Measurements from ENCODE around the gene GCNT2.
"Not testable (repeated sequence)": the region's sequence is repeated elsewhere in the genome, so short reads cannot be mapped to it uniquely, and the experiment has no call there.

The GCNT2 gene

GRCh38 chr6:10486215-10486614 lies 34.9 kb upstream of the GCNT2 start:
- Histone ChIP-seq H3K36me3 (ENCODE audit: insufficient read depth, low read length) (no peaks in the 10 kb centered on the region), H3K27ac (no peak overlapping the region), H3K4me3 (no peak overlapping the region), H3K9ac (ENCODE audit: insufficient read length) (no peak overlapping the region), H3K9me3 (ENCODE audit: low read depth, low read length) (no peaks in the 10 kb centered on the region)
- TF ChIP-seq POLR2AphosphoS5 (IDR thresholded peaks at IDR 0.05; ENCODE audit: borderline replicate concordance, low read depth, low read length), result no peak
- no peak for TF ChIP-seq EZH2 (IDR thresholded peaks at IDR 0.05)
- TF ChIP-seq FOXP2 (optimal IDR thresholded peaks at IDR 0.05; ENCODE audit: control extremely low read depth, extremely low read length, insufficient read depth), result no peak
- DNase-seq (ENCODE audit: low read depth, low spot score), result no peak

- H3K27ac ChIP-seq; DNase-seq (ENCODE audit: low read depth, low spot score); H3K9me3 ChIP-seq (ENCODE audit: low read depth, low read length); H3K36me3 ChIP-seq (ENCODE audit: insufficient read depth, low read length); H3K4me3 ChIP-seq; H3K9ac ChIP-seq (ENCODE audit: insufficient read length): not testable (repeated sequence)
Measured at GRCh38 chr6:10486944-10487588, 34.1 kb upstream of the GCNT2 start.

- no peak for DNase-seq (ENCODE audit: low read depth, low spot score)
- no peaks in the 10 kb centered on the region for H3K36me3 ChIP-seq (ENCODE audit: insufficient read depth, low read length)
- no peak overlapping the region for H3K27ac ChIP-seq
- H3K4me3 ChIP-seq, result no peak overlapping the region
- no peak overlapping the region for H3K9ac ChIP-seq (ENCODE audit: insufficient read length)
- no peaks in the 10 kb centered on the region for H3K9me3 ChIP-seq (ENCODE audit: low read depth, low read length)
- no peak for TF ChIP-seq FOXP2 (optimal IDR thresholded peaks at IDR 0.05; ENCODE audit: control extremely low read depth, extremely low read length, insufficient read depth)
- TF ChIP-seq POLR2AphosphoS5 (IDR thresholded peaks at IDR 0.05; ENCODE audit: borderline replicate concordance, low read depth, low read length), result no peak
- TF ChIP-seq EZH2 (IDR thresholded peaks at IDR 0.05), result no peak
Measured at GRCh38 chr6:10487668-10488327, 33.4 kb upstream of the GCNT2 start.

GRCh38 chr6:10491463-10491862 lies 29.7 kb upstream of the GCNT2 start:
- TF ChIP-seq POLR2AphosphoS5 (IDR thresholded peaks at IDR 0.05; ENCODE audit: borderline replicate concordance, low read depth, low read length), result no peak
- TF ChIP-seq FOXP2 (optimal IDR thresholded peaks at IDR 0.05; ENCODE audit: control extremely low read depth, extremely low read length, insufficient read depth), result no peak
- no peak for TF ChIP-seq EZH2 (IDR thresholded peaks at IDR 0.05)
- Histone ChIP-seq H3K36me3 (ENCODE audit: insufficient read depth, low read length) (no peaks in the 10 kb centered on the region), H3K9ac (ENCODE audit: insufficient read length) (no peak overlapping the region), H3K4me3 (no peak overlapping the region), H3K9me3 (ENCODE audit: low read depth, low read length) (no peaks in the 10 kb centered on the region), H3K27ac (no peak overlapping the region)
- DNase-seq (ENCODE audit: low read depth, low spot score), result no peak

GRCh38 chr6:10491905-10492304 lies 29.2 kb upstream of the GCNT2 start:
- H3K9me3 ChIP-seq (ENCODE audit: low read depth, low read length); H3K4me3 ChIP-seq; H3K36me3 ChIP-seq (ENCODE audit: insufficient read depth, low read length); DNase-seq (ENCODE audit: low read depth, low spot score); H3K9ac ChIP-seq (ENCODE audit: insufficient read length); H3K27ac ChIP-seq: not testable (repeated sequence)

- no peak for DNase-seq (ENCODE audit: low read depth, low spot score)
Measured at GRCh38 chr6:10495029-10495428, 26.1 kb upstream of the GCNT2 start.

GRCh38 chr6:10505529-10505928 lies 15.6 kb upstream of the GCNT2 start:
- DNase-seq (ENCODE audit: low read depth, low spot score), result no peak
- Histone ChIP-seq H3K9me3 (ENCODE audit: low read depth, low read length) (no peaks in the 10 kb centered on the region), H3K27ac (no peak overlapping the region), H3K4me3 (no peak overlapping the region), H3K9ac (ENCODE audit: insufficient read length) (no peak overlapping the region), H3K36me3 (ENCODE audit: insufficient read depth, low read length) (no peaks in the 10 kb centered on the region)
- TF ChIP-seq FOXP2 (optimal IDR thresholded peaks at IDR 0.05; ENCODE audit: control extremely low read depth, extremely low read length, insufficient read depth), result no peak
- TF ChIP-seq EZH2 (IDR thresholded peaks at IDR 0.05), result no peak
- no peak for TF ChIP-seq POLR2AphosphoS5 (IDR thresholded peaks at IDR 0.05; ENCODE audit: borderline replicate concordance, low read depth, low read length)

More at GRCh38 chr6:10495029-10495428, 26.1 kb upstream of the GCNT2 start:
- H3K27ac ChIP-seq, result no peak overlapping the region
- H3K4me3 ChIP-seq, result no peak overlapping the region
- H3K9ac ChIP-seq (ENCODE audit: insufficient read length), result no peak overlapping the region
- no peaks in the 10 kb centered on the region for H3K36me3 ChIP-seq (ENCODE audit: insufficient read depth, low read length)
- TF ChIP-seq POLR2AphosphoS5 (IDR thresholded peaks at IDR 0.05; ENCODE audit: borderline replicate concordance, low read depth, low read length) (no peak), EZH2 (IDR thresholded peaks at IDR 0.05) (no peak)
- no peaks in the 10 kb centered on the region for H3K9me3 ChIP-seq (ENCODE audit: low read depth, low read length)

- H3K9me3 ChIP-seq (ENCODE audit: low read depth, low read length), result no peaks in the 10 kb centered on the region
- no peak overlapping the region for H3K4me3 ChIP-seq
- no peak overlapping the region for H3K27ac ChIP-seq
- H3K36me3 ChIP-seq (ENCODE audit: insufficient read depth, low read length), result no peaks in the 10 kb centered on the region
- TF ChIP-seq FOXP2 (optimal IDR thresholded peaks at IDR 0.05; ENCODE audit: control extremely low read depth, extremely low read length, insufficient read depth) (no peak), EZH2 (IDR thresholded peaks at IDR 0.05) (no peak), POLR2AphosphoS5 (IDR thresholded peaks at IDR 0.05; ENCODE audit: borderline replicate concordance, low read depth, low read length) (no peak)
- H3K9ac ChIP-seq (ENCODE audit: insufficient read length), result no peak overlapping the region
- no peak for DNase-seq (ENCODE audit: low read depth, low spot score)
Measured at GRCh38 chr6:10507298-10507697, 13.9 kb upstream of the GCNT2 start.

- Histone ChIP-seq H3K4me3 (no peak overlapping the region), H3K9me3 (ENCODE audit: low read depth, low read length) (no peaks in the 10 kb centered on the region), H3K9ac (ENCODE audit: insufficient read length) (no peak overlapping the region), H3K36me3 (ENCODE audit: insufficient read depth, low read length) (no peaks in the 10 kb centered on the region), H3K27ac (no peak overlapping the region)
- no peak for DNase-seq (ENCODE audit: low read depth, low spot score)
- TF ChIP-seq FOXP2 (optimal IDR thresholded peaks at IDR 0.05; ENCODE audit: control extremely low read depth, extremely low read length, insufficient read depth) (no peak), EZH2 (IDR thresholded peaks at IDR 0.05) (no peak), POLR2AphosphoS5 (IDR thresholded peaks at IDR 0.05; ENCODE audit: borderline replicate concordance, low read depth, low read length) (no peak)
Measured at GRCh38 chr6:10507715-10508114, 13.4 kb upstream of the GCNT2 start.
